ENCODE data around the gene PLCG2. TPM values are rescaled to one million over a fixed set of nuclear protein-coding genes. Genes with fewer than 3 reads are reported as not detected.

PLCG2 gene
- polyA plus RNA-seq, 3 donors, result 19.5 to 47.4 (median 35.5) TPM

- Mint-ChIP-seq H3K4me1 (no peaks in the 10 kb centered on the region), H3K36me3 (peaks cover 63 to 65% of the 10 kb centered on the region in 2 donors), H3K27me3 (ENCODE audit: low read depth in 3 of 3) (no peaks in the 10 kb centered on the region), H3K27ac (no peak overlapping the region), H3K9me3 (no peaks in the 10 kb centered on the region), H3K4me3 (no peak overlapping the region)
- H3K4me3 ChIP-seq (replicated peaks in 1 of 3; ENCODE audit: low read depth in 2 of 3, low read length in 3 of 3), result no peak overlapping the region
- no peak overlapping the region for H2AFZ ChIP-seq (ENCODE audit: insufficient read depth, low read depth, low read length, poor library complexity, severe bottlenecking)
- H3K4me1 ChIP-seq (ENCODE audit: control insufficient read depth in 1 of 2, insufficient read depth in 2 of 2, low read length in 2 of 2), result no peaks in the 10 kb centered on the region
- no peak overlapping the region for H3K4me2 ChIP-seq (replicated peaks; ENCODE audit: extremely low read depth, low read length, poor library complexity, severe bottlenecking)
- H3K79me2 ChIP-seq (ENCODE audit: insufficient read depth, low read length), result no peaks in the 10 kb centered on the region
- no peaks in the 10 kb centered on the region for H3K27me3 ChIP-seq (ENCODE audit: control insufficient read depth in 2 of 2, insufficient read depth in 2 of 2, low read length in 2 of 2)
- H3K27ac ChIP-seq (ENCODE audit: low read depth in 1 of 2, low read length in 2 of 2), result no peak overlapping the region
- H3K9ac ChIP-seq (ENCODE audit: insufficient read depth, low read length, poor library complexity, severe bottlenecking), result no peak overlapping the region
- intact Hi-C loops (cut with micrococcal nuclease), result loop anchor here in 1 of 2 donors (5.0 kb wide), 1 partner anchor 524 kb away; no protein-coding TSS in a partner anchor
- peak; percentile 8 to 33 (median 18) for DNase-seq
- peaks cover 51 to 89% of the 10 kb centered on the region in 2 donors for H3K36me3 ChIP-seq (replicated peaks in 1 of 2; ENCODE audit: control insufficient read depth in 1 of 2, insufficient read depth in 2 of 2, low read length in 2 of 2)
- no peaks in the 10 kb centered on the region for H3K9me3 ChIP-seq (replicated peaks in 1 of 2; ENCODE audit: control insufficient read depth in 1 of 2, insufficient read depth in 1 of 2, low read length in 2 of 2)
- peak; percentile 82 for TF ChIP-seq CTCF (IDR thresholded peaks at IDR 0.05)
- WGBS (ENCODE audit: insufficient coverage), result 80% methylated on average over 1 of the region's 9 CpGs
- peaks cover 40% of the 10 kb centered on the region for H4K20me1 ChIP-seq (ENCODE audit: insufficient read depth, low read length)
Measured at GRCh38 chr16:81885976-81886586, 107.0 kb downstream of the PLCG2 start.

GRCh38 chr16:81888520-81889394 lies 109.7 kb downstream of the PLCG2 start:
- Histone ChIP-seq H3K27me3 (ENCODE audit: control insufficient read depth in 2 of 2, insufficient read depth in 2 of 2, low read length in 2 of 2) (no peaks in the 10 kb centered on the region), H3K27ac (ENCODE audit: low read depth in 1 of 2, low read length in 2 of 2) (peak overlapping the region in 1 of 2 donors; percentile 8), H4K20me1 (ENCODE audit: insufficient read depth, low read length) (peaks cover 29% of the 10 kb centered on the region), H3K4me3 (replicated peaks in 1 of 3; ENCODE audit: low read depth in 2 of 3, low read length in 3 of 3) (no peak overlapping the region), H3K9me3 (replicated peaks in 1 of 2; ENCODE audit: control insufficient read depth in 1 of 2, insufficient read depth in 1 of 2, low read length in 2 of 2) (no peaks in the 10 kb centered on the region), H3K4me2 (replicated peaks; ENCODE audit: extremely low read depth, low read length, poor library complexity, severe bottlenecking) (no peak overlapping the region), H2AFZ (ENCODE audit: insufficient read depth, low read depth, low read length, poor library complexity, severe bottlenecking) (no peak overlapping the region), H3K4me1 (ENCODE audit: control insufficient read depth in 1 of 2, insufficient read depth in 2 of 2, low read length in 2 of 2) (no peaks in the 10 kb centered on the region), H3K36me3 (replicated peaks in 1 of 2; ENCODE audit: control insufficient read depth in 1 of 2, insufficient read depth in 2 of 2, low read length in 2 of 2) (peaks cover 55 to 89% of the 10 kb centered on the region in 2 donors), H3K9ac (ENCODE audit: insufficient read depth, low read length, poor library complexity, severe bottlenecking) (no peak overlapping the region), H3K79me2 (ENCODE audit: insufficient read depth, low read length) (no peaks in the 10 kb centered on the region)
- H3K4me1 Mint-ChIP-seq, result no peaks in the 10 kb centered on the region
- no peak for TF ChIP-seq CTCF (IDR thresholded peaks at IDR 0.05)
- peak overlapping the region in 2 of 7 donors; percentile 0 for H3K27ac Mint-ChIP-seq
- H3K27me3 Mint-ChIP-seq (ENCODE audit: low read depth in 3 of 3), result no peaks in the 10 kb centered on the region
- WGBS (ENCODE audit: insufficient coverage), result 70% methylated on average over 13 of the region's 16 CpGs
- DNase-seq, result no peak
- no peak overlapping the region for H3K4me3 Mint-ChIP-seq
- peaks cover 45 to 69% of the 10 kb centered on the region in 2 donors for H3K36me3 Mint-ChIP-seq
- no peaks in the 10 kb centered on the region for H3K9me3 Mint-ChIP-seq
- intact Hi-C loops (cut with micrococcal nuclease), result loop anchor here in 1 of 2 donors (5.0 kb wide), 1 partner anchor 526 kb away; no protein-coding TSS in a partner anchor

Measured in CD14-positive monocyte (primary cell).